HepG2 (cell line): Measurements from ENCODE around the gene AGAP3. TPM values are rescaled to one million over a fixed set of nuclear protein-coding genes. Genes with fewer than 3 reads are reported as not detected.

Experiments used
- ARNTL ChIP-seq: sonication (generic); formaldehyde crosslinking; IDR thresholded peaks from 2 replicates; pipeline ENCODE4 v1.4.0; 2020; ENCODE audit warnings: mild to moderate bottlenecking, missing genetic modification reagents
- CBFB ChIP-seq: sonication (generic); formaldehyde crosslinking; IDR thresholded peaks from 2 replicates; pipeline ENCODE4 v1.4.0; 2020; ENCODE audit warnings: missing genetic modification reagents
- CBX1 ChIP-seq: IDR thresholded peaks from one replicate; pipeline ENCODE4 v1.6.1; 2016; ENCODE audit warnings: antibody characterized with exemption, low read depth
- CHD2 ChIP-seq: IDR thresholded peaks from 2 replicates; pipeline ENCODE4 v1.6.1; 2011; ENCODE audit warnings: low read depth, low read length, improper control_type of control experiment
- EP300 ChIP-seq, 3 experiments: sonication (generic) in 1 of 3; formaldehyde crosslinking in 1 of 3; IDR thresholded peaks; 2 replicates each; pipeline versions ENCODE4 v1.5.1 to v1.6.1; 2011 to 2020; ENCODE audit warnings: low read depth in 2 of 3, low read length in 2 of 3, borderline replicate concordance in 1 of 3, improper control_type of control experiment in 1 of 3, mild to moderate bottlenecking in 1 of 3, missing genetic modification reagents in 1 of 3, moderate library complexity in 1 of 3
- NR2F1 ChIP-seq, 2 experiments: fragments of 450-650 bp in 1 of 2; formaldehyde crosslinking in 1 of 2; IDR thresholded peaks; 2 replicates each; pipeline versions ENCODE4 v1.5.0 to v1.6.1; 2016 to 2020; ENCODE audit warnings: mild to moderate bottlenecking in 1 of 2, missing compliant biosample characterization in 1 of 2, missing genetic modification reagents in 1 of 2, moderate library complexity in 1 of 2
- NR2F6 ChIP-seq, 2 experiments: IDR thresholded peaks; 2 replicates each; pipeline ENCODE4 v1.6.1; 2016; ENCODE audit warnings: antibody characterized with exemption in 1 of 2, mild to moderate bottlenecking in 1 of 2
- PITX1 ChIP-seq: sonication (generic); formaldehyde crosslinking; IDR thresholded peaks from 2 replicates; pipeline ENCODE4 v1.5.1; 2020; ENCODE audit warnings: mild to moderate bottlenecking, missing genetic modification reagents
- RAD21 ChIP-seq: fragments of 450-650 bp; formaldehyde crosslinking; IDR thresholded peaks from 2 replicates; pipeline ENCODE4 v1.5.0; 2020; ENCODE audit warnings: mild to moderate bottlenecking
- RBM39 ChIP-seq: fragments of 200-400 bp; formaldehyde crosslinking; IDR thresholded peaks from one replicate; pipeline ENCODE4 v1.6.1; 2018; ENCODE audit warnings: antibody characterized with exemption, mild to moderate bottlenecking, low read depth, low read length; ENCODE audit not compliant: poor library complexity, severe bottlenecking
- SNRNP70 ChIP-seq: fragments of 200-400 bp; formaldehyde crosslinking; IDR thresholded peaks from 2 replicates; pipeline ENCODE4 v1.6.1; 2017; ENCODE audit warnings: mild to moderate bottlenecking, low read depth, low read length, moderate library complexity
- SOX13 ChIP-seq, 3 experiments: fragments of 450-650 bp in 1 of 3; sonication (generic) in 1 of 3; formaldehyde crosslinking in 1 of 3; IDR thresholded peaks in 2 of 3; conservative IDR thresholded peaks in 1 of 3; 2 replicates each; pipeline versions ENCODE4 v1.5.0 to v1.6.1; 2016 to 2020; ENCODE audit warnings: antibody characterized with exemption in 1 of 3, mild to moderate bottlenecking in 1 of 3, missing compliant biosample characterization in 1 of 3, missing genetic modification reagents in 1 of 3, moderate library complexity in 1 of 3
- ZNF136 ChIP-seq: sonication (generic); formaldehyde crosslinking; IDR thresholded peaks from 2 replicates; pipeline ENCODE4 v1.8.1; 2022; ENCODE audit warnings: low read depth, mild to moderate bottlenecking, moderate library complexity, missing genetic modification reagents
- ZNF207 ChIP-seq: fragments of 450-650 bp; IDR thresholded peaks from 2 replicates; pipeline ENCODE4 v1.6.1; 2016; ENCODE audit warnings: antibody characterized with exemption, borderline replicate concordance
- ZNF451 ChIP-seq: sonication (generic); formaldehyde crosslinking; IDR thresholded peaks from 2 replicates; pipeline ENCODE4 v1.5.0; 2020; ENCODE audit warnings: mild to moderate bottlenecking, missing genetic modification reagents
- ZNF484 ChIP-seq: sonication (generic); formaldehyde crosslinking; IDR thresholded peaks from 2 replicates; pipeline ENCODE4 v1.5.1; 2020; ENCODE audit warnings: mild to moderate bottlenecking, low read depth, missing genetic modification reagents, borderline replicate concordance
- ZSCAN29 ChIP-seq: sonication (generic); formaldehyde crosslinking; conservative IDR thresholded peaks from 2 replicates; pipeline ENCODE4 v1.4.0; 2020; ENCODE audit warnings: mild to moderate bottlenecking, missing genetic modification reagents
- polyA plus RNA-seq, 8 experiments: library from polyadenylated mRNA; depleted of rRNA in 3 of 8; stranded (reverse) in 7 of 8; unstranded in 1 of 8; fragments of >200 nt; fragmentation: Illumina TruSeq in 4 of 8; extraction: Trizol in 4 of 8; gene quantifications; 2 replicates each; pipeline versions ENCODE4 v1.2.1 to v1.2.3, GENCODE V29; 2011 to 2016; ENCODE audit warnings: low read depth in 4 of 8, missing spikeins in 1 of 8, mixed read lengths in 1 of 8; ENCODE audit not compliant: insufficient read depth in 1 of 8
- total RNA-seq, 5 experiments: library from RNA; depleted of rRNA; stranded (reverse); fragments of >200 nt; fragmentation: Illumina TruSeq; extraction: Trizol; gene quantifications; 2 replicates each; pipeline ENCODE4 v1.2.3, GENCODE V29; 2016; ENCODE audit warnings: low read depth in 1 of 5
- TF ChIP-seq, protein P1 (sequence below): IDR thresholded peaks from 2 replicates; pipeline ENCODE4 v1.4.0; 2020; ENCODE audit warnings: mild to moderate bottlenecking, missing genetic modification reagents
- TF ChIP-seq, protein P2 (sequence below): sonication (generic); formaldehyde crosslinking; IDR thresholded peaks from 2 replicates; pipeline ENCODE4 v1.4.0; 2020; ENCODE audit warnings: missing genetic modification reagents, borderline replicate concordance

The AGAP3 gene
- total and polyA plus RNA-seq, 2 of the 13 experiments (the other 11 are each of a cell fraction or from before 2014, with no cell fraction given), result 31.3 to 61.4 TPM

DNA sequence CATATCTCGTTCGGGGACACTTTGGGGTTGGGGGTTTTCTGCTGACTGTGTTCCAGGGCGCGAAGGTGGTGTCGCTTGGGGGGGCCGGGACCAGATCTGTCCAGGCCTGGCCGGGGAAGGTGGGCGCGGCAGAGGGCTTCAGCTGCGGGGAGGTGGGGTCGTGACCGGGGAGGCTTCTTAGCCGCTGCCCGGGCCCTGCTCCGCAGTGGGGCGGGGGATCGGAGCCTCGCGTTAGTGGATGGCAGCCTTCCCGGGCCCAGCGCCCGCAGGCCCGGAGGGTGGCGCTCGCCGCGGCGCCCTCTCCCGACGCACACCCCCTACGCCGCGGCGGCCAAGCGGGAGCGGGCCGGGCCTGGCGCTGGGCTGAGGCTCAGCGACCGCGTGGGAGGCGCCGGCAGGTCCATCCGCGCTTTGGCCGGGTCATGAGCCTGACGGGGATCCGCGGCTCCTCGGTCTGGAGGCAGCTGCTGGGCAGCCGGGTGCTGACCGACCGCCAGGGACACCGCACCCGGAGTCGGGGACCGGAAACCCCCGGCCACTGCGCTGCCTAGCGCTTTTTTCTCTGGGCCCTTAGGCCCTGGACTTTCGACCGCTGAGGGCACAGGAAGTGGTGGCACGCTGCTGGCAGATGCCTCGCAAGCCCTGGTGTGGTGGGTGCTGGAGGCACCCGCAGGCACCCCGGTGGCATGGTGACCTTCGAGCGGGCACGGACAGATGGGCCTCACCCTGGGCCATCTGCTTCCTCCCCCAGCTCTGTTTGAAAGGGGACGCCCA lies 1.2 kb downstream of the AGAP3 start (continued):
- TF ChIP-seq RBM39 (no peak), PITX1 (CRISPR knock-in tag) (no peak), ZNF207 (no peak), NR2F1 (CRISPR knock-in tag; IDR thresholded peaks at IDR 0.05) (no peak), NR2F6 (IDR thresholded peaks at IDR 0.05) (0 out of 2 replicates have a peak, but pooled peaks have one; percentile 10), NR2F6 (CRISPR knock-in tag; IDR thresholded peaks at IDR 0.05) (0 out of 2 replicates have a peak, but pooled peaks have one; percentile 4), SOX13 (IDR thresholded peaks at IDR 0.05) (no peak), SOX13 (CRISPR knock-in tag; conservative IDR thresholded peaks at IDR 0.05 in 1 of 2, IDR thresholded peaks at IDR 0.05 in 1 of 2) (no peak), SNRNP70 (no peak), ZNF484 (no peak), RAD21 (CRISPR knock-in tag) (no peak), ZNF136 (CRISPR knock-in tag) (no peak), ZNF451 (CRISPR knock-in tag) (no peak), CBFB (CRISPR knock-in tag) (0 out of 2 replicates have a peak, but pooled peaks have one; percentile 9), CHD2 (no peak), ZSCAN29 (no peak), ARNTL (CRISPR knock-in tag) (no peak), CBX1 (no peak), EP300 (IDR thresholded peaks at IDR 0.05; ENCODE audit: low read depth in 2 of 2, low read length in 2 of 2) (no peak), EP300 (CRISPR knock-in tag; IDR thresholded peaks at IDR 0.05; ENCODE audit: borderline replicate concordance) (no peak; the same call in none of the 2 replicates)
- TF ChIP-seq, protein P1, sequence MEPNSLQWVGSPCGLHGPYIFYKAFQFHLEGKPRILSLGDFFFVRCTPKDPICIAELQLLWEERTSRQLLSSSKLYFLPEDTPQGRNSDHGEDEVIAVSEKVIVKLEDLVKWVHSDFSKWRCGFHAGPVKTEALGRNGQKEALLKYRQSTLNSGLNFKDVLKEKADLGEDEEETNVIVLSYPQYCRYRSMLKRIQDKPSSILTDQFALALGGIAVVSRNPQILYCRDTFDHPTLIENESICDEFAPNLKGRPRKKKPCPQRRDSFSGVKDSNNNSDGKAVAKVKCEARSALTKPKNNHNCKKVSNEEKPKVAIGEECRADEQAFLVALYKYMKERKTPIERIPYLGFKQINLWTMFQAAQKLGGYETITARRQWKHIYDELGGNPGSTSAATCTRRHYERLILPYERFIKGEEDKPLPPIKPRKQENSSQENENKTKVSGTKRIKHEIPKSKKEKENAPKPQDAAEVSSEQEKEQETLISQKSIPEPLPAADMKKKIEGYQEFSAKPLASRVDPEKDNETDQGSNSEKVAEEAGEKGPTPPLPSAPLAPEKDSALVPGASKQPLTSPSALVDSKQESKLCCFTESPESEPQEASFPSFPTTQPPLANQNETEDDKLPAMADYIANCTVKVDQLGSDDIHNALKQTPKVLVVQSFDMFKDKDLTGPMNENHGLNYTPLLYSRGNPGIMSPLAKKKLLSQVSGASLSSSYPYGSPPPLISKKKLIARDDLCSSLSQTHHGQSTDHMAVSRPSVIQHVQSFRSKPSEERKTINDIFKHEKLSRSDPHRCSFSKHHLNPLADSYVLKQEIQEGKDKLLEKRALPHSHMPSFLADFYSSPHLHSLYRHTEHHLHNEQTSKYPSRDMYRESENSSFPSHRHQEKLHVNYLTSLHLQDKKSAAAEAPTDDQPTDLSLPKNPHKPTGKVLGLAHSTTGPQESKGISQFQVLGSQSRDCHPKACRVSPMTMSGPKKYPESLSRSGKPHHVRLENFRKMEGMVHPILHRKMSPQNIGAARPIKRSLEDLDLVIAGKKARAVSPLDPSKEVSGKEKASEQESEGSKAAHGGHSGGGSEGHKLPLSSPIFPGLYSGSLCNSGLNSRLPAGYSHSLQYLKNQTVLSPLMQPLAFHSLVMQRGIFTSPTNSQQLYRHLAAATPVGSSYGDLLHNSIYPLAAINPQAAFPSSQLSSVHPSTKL (CRISPR knock-in tag), result no peak
- TF ChIP-seq, protein P2, sequence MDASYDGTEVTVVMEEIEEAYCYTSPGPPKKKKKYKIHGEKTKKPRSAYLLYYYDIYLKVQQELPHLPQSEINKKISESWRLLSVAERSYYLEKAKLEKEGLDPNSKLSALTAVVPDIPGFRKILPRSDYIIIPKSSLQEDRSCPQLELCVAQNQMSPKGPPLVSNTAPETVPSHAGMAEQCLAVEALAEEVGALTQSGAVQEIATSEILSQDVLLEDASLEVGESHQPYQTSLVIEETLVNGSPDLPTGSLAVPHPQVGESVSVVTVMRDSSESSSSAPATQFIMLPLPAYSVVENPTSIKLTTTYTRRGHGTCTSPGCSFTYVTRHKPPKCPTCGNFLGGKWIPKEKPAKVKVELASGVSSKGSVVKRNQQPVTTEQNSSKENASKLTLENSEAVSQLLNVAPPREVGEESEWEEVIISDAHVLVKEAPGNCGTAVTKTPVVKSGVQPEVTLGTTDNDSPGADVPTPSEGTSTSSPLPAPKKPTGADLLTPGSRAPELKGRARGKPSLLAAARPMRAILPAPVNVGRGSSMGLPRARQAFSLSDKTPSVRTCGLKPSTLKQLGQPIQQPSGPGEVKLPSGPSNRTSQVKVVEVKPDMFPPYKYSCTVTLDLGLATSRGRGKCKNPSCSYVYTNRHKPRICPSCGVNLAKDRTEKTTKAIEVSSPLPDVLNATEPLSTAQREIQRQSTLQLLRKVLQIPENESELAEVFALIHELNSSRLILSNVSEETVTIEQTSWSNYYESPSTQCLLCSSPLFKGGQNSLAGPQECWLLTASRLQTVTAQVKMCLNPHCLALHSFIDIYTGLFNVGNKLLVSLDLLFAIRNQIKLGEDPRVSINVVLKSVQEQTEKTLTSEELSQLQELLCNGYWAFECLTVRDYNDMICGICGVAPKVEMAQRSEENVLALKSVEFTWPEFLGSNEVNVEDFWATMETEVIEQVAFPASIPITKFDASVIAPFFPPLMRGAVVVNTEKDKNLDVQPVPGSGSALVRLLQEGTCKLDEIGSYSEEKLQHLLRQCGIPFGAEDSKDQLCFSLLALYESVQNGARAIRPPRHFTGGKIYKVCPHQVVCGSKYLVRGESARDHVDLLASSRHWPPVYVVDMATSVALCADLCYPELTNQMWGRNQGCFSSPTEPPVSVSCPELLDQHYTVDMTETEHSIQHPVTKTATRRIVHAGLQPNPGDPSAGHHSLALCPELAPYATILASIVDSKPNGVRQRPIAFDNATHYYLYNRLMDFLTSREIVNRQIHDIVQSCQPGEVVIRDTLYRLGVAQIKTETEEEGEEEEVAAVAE (CRISPR knock-in tag), result no peak
